ENCODE measurements around the gene UBE2O. TPM values are rescaled to one million over a fixed set of nuclear protein-coding genes. Genes with fewer than 3 reads are reported as not detected.

UBE2O gene
- total RNA-seq, 2 donors from 2014 or later: 17.1 to 30.3 TPM

- H3K9me3 ChIP-seq: no peaks in the 10 kb centered on the region
- TF ChIP-seq POLR2A (IDR thresholded peaks at IDR 0.05): no peak
- TF ChIP-seq CTCF (IDR thresholded peaks at IDR 0.05): no peak
- DNase-seq (no peak), ATAC-seq (no peak)
- H3K36me3 ChIP-seq (replicated peaks in 1 of 2; ENCODE audit: insufficient read depth in 1 of 2, low read depth in 2 of 2): peaks cover 0 to 16% of the 10 kb centered on the region in 2 donors
- no peaks in the 10 kb centered on the region for H3K27me3 ChIP-seq
- H3K4me1 ChIP-seq: no peaks in the 10 kb centered on the region
- intact Hi-C loops (cut with DNase I): no loop called here
- no peak overlapping the region for H3K27ac ChIP-seq
- WGBS, 2 donors: 91 to 96% methylated on average over 5 to 11 of the region's 11 CpGs
- no peak overlapping the region for H3K4me3 ChIP-seq
Measured at GRCh38 chr17:76472726-76473125, 19.8 kb upstream of the UBE2O start.

GRCh38 chr17:76472258-76472645 lies 19.3 kb upstream of the UBE2O start:
- intact Hi-C loops (cut with DNase I): no loop called here
- H3K4me1 ChIP-seq: no peaks in the 10 kb centered on the region
- DNase-seq (no peak), ATAC-seq (no peak)
- TF ChIP-seq CTCF (IDR thresholded peaks at IDR 0.05) (no peak), POLR2A (IDR thresholded peaks at IDR 0.05) (no peak)
- no peaks in the 10 kb centered on the region for H3K27me3 ChIP-seq
- H3K4me3 ChIP-seq: no peak overlapping the region
- peaks cover 0 to 16% of the 10 kb centered on the region in 2 donors for H3K36me3 ChIP-seq (replicated peaks in 1 of 2; ENCODE audit: insufficient read depth in 1 of 2, low read depth in 2 of 2)
- 92 to 94% methylated on average over 14 to 15 of the region's 15 CpGs for WGBS, 2 donors
- H3K9me3 ChIP-seq: no peaks in the 10 kb centered on the region
- no peak overlapping the region for H3K27ac ChIP-seq

- intact Hi-C loops (cut with DNase I): no loop called here
- H3K27me3 ChIP-seq: no peaks in the 10 kb centered on the region
- DNase-seq (no peak), ATAC-seq (no peak)
- 89 to 94% methylated on average over 10 to 35 of the region's 35 CpGs for WGBS, 2 donors
- no peaks in the 10 kb centered on the region for H3K9me3 ChIP-seq
- no peak overlapping the region for H3K4me3 ChIP-seq
- no peak for TF ChIP-seq CTCF (IDR thresholded peaks at IDR 0.05)
- no peak for TF ChIP-seq POLR2A (IDR thresholded peaks at IDR 0.05)
- no peaks in the 10 kb centered on the region for H3K4me1 ChIP-seq
- no peak overlapping the region for H3K27ac ChIP-seq
- peaks cover 0 to 16% of the 10 kb centered on the region in 2 donors for H3K36me3 ChIP-seq (replicated peaks in 1 of 2; ENCODE audit: insufficient read depth in 1 of 2, low read depth in 2 of 2)
Measured at GRCh38 chr17:76471498-76472257, 18.7 kb upstream of the UBE2O start.

- Histone ChIP-seq H3K36me3 (replicated peaks in 1 of 2; ENCODE audit: insufficient read depth in 1 of 2, low read depth in 2 of 2) (peaks cover 0 to 16% of the 10 kb centered on the region in 2 donors), H3K4me1 (peaks cover 3% of the 10 kb centered on the region), H3K27me3 (no peaks in the 10 kb centered on the region), H3K4me3 (no peak overlapping the region), H3K9me3 (no peaks in the 10 kb centered on the region), H3K27ac (no peak overlapping the region)
- intact Hi-C loops (cut with DNase I): no loop called here
- WGBS, 2 donors: 77 to 79% methylated on average over 6 to 12 of the region's 13 CpGs
- TF ChIP-seq POLR2A (IDR thresholded peaks at IDR 0.05) (no peak), CTCF (IDR thresholded peaks at IDR 0.05) (no peak)
- DNase-seq: no peak
- no peak for ATAC-seq
Measured at GRCh38 chr17:76469991-76470739, 17.2 kb upstream of the UBE2O start.

All from body of pancreas (tissue), 4 donors.